AG04450 (cell line): ENCODE results near the gene THAP7. TPM values are rescaled to one million over a fixed set of nuclear protein-coding genes. Genes with fewer than 3 reads are reported as not detected.
"Not testable (repeated sequence)": the region's sequence is repeated elsewhere in the genome, so short reads cannot be mapped to it uniquely, and the experiment has no call there.

Experiments used
- CTCF ChIA-PET: fragments of 300-600, 350-600 bp; formaldehyde crosslinking; extraction: SDS; loops from one replicate; lab custom pipeline; 2022; ENCODE audit warnings: antibody characterized with exemption, inconsistent platforms; lab: Charles Lee
- POLR2A ChIA-PET: fragments of 350-600 bp; formaldehyde crosslinking; extraction: SDS; loops from one replicate; lab custom pipeline; 2021; ENCODE audit warnings: antibody characterized with exemption, inconsistent platforms; lab: Yijun Ruan, JAX
- DNase-seq: peaks from one replicate; pipeline ENCODE4 v3.0.0-alpha.2; 2011; ENCODE audit warnings: low read depth, low spot score
- H3K27ac ChIP-seq: one replicate; pipeline ENCODE4 v1.5.1; 2012; ENCODE audit warnings: low read depth, low read length, control low read depth
- H3K27me3 ChIP-seq: one replicate; pipeline ENCODE4 v1.6.0; 2012; ENCODE audit warnings: low read length; ENCODE audit not compliant: control insufficient read depth, insufficient read depth
- H3K4me3 ChIP-seq: 2 replicates; pipeline ENCODE4 v1.5.1; 2011; ENCODE audit warnings: mild to moderate bottlenecking, low read depth, low read length, control low read depth
- H3K9me3 ChIP-seq: 2 replicates; pipeline ENCODE4 v1.5.1; 2012; ENCODE audit warnings: low read length; ENCODE audit not compliant: control insufficient read depth, insufficient read depth
- polyA minus RNA-seq: library from RNA; depleted of rRNA, polyadenylated mRNA; stranded (reverse); fragments of >200 nt; gene quantifications from 2 replicates; pipeline ENCODE4 v1.2.3, GENCODE V29; 2011; rRNA and poly(A)+ RNA removed
- polyA plus RNA-seq: library from polyadenylated mRNA; depleted of rRNA; stranded (reverse); fragments of >200 nt; gene quantifications from 2 replicates; pipeline ENCODE4 v1.2.3, GENCODE V29; 2011; rRNA removed
- TF ChIP-seq, protein P1 (sequence below): IDR thresholded peaks from 2 replicates; pipeline ENCODE4 v1.5.1; 2011; ENCODE audit warnings: low read depth, low read length, control low read depth, inconsistent platforms

The THAP7 gene, protein sequence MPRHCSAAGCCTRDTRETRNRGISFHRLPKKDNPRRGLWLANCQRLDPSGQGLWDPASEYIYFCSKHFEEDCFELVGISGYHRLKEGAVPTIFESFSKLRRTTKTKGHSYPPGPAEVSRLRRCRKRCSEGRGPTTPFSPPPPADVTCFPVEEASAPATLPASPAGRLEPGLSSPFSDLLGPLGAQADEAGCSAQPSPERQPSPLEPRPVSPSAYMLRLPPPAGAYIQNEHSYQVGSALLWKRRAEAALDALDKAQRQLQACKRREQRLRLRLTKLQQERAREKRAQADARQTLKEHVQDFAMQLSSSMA
- polyA plus RNA-seq (12.5 and 15.1 TPM in 2 replicates), polyA minus RNA-seq (9.7 and 12.3 TPM in 2 replicates)

DNA sequence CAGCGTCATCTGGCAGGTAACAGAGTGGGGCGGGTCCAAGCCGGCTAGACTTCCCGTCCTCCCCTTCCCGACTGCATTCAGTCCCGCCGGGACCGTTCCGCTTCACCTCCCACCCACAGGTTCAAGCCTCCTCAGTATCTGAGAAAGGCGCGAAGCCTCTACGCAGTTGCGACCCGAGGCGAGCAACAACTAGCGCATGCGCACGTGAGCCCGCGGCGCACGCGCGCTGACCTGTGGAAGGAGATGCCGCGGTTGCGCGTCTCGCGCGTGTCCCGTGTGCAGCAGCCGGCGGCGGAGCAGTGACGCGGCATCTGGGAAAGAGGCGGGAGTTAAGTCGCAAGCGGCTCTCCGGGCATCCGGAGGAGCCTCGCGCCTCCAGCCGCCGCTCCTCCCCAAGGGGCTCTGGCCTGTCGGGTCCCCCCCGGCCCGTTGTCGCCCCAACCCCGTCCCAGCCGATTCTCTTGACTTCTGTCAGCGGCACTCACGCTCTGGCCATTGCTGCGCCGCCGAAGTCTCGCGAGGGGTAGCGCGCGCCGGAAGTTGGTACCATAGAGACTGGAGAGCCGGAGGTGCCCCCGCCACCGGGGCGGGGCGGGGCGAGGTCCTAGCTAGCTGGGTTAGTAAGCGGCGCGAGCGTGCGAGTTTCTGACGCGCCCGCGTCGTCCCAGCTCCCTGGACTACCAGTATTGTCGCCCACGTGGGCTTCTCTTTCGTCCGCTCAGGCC is at the start of gene THAP7:
THAP7 (minus strand) TSS at position 518 of the 725 bp plus-strand sequence; CDS start at position 311, 207 bp downstream.
- CTCF ChIA-PET: interaction anchor here (0.8 kb wide), 1 partner anchor 116 kb away, joined by 5 read pairs; no protein-coding TSS in a partner anchor
- no peaks in the 10 kb centered on the region; the same call in 1 of the 2 replicates for H3K9me3 ChIP-seq
- TF ChIP-seq, protein P1, sequence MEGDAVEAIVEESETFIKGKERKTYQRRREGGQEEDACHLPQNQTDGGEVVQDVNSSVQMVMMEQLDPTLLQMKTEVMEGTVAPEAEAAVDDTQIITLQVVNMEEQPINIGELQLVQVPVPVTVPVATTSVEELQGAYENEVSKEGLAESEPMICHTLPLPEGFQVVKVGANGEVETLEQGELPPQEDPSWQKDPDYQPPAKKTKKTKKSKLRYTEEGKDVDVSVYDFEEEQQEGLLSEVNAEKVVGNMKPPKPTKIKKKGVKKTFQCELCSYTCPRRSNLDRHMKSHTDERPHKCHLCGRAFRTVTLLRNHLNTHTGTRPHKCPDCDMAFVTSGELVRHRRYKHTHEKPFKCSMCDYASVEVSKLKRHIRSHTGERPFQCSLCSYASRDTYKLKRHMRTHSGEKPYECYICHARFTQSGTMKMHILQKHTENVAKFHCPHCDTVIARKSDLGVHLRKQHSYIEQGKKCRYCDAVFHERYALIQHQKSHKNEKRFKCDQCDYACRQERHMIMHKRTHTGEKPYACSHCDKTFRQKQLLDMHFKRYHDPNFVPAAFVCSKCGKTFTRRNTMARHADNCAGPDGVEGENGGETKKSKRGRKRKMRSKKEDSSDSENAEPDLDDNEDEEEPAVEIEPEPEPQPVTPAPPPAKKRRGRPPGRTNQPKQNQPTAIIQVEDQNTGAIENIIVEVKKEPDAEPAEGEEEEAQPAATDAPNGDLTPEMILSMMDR: no peak
- H3K27me3 ChIP-seq: no peaks in the 10 kb centered on the region
- H3K4me3 ChIP-seq: peak within 1 kb of the TSS; percentile 85
- POLR2A ChIA-PET: interaction anchor here (0.5 to 1.8 kb wide), 10 partner anchors 13 to 576 kb away, joined by 3 to 15 read pairs (median 4); partner anchors contain the start of genes LRRC74B, LZTR1 and P2RX6
- DNase-seq: peak; percentile 92
- peak within 1 kb of the TSS; percentile 99 for H3K27ac ChIP-seq

DNA sequence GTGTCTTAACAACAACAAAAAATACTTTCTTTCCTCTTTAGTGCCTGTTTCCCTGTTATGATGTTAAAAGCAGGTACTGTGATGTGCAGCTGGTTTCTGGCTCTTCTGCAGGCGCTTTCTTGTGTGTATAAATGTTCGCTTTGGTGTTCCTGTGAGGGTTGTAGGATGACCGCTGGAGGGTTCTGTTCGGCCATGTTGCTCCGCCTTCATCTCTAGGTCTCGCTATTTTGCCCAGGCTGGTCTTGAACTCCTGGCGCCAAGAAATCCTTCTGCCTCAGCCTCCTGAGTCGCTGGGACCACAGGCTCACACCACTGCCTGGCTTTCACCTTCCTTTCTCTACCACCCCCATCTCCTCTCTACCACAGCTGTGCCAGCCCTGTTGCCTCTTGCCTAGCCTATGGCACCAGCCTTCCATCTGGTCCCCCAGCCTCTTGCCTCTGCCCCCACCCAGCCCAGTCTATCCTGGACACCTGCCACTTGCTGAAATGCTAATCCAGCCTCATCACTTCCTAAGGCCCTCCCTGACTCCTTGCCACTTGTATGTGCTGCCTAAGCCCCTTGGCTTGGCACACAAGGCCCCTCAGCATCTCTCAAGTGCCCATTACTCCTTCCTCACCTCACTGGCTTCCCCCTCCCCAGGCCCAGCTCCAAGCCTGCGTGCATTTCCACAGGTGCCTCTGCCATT is 49.4 kb upstream of the THAP7 start:
- H3K27me3 ChIP-seq: peaks cover 6% of the 10 kb centered on the region

DNA sequence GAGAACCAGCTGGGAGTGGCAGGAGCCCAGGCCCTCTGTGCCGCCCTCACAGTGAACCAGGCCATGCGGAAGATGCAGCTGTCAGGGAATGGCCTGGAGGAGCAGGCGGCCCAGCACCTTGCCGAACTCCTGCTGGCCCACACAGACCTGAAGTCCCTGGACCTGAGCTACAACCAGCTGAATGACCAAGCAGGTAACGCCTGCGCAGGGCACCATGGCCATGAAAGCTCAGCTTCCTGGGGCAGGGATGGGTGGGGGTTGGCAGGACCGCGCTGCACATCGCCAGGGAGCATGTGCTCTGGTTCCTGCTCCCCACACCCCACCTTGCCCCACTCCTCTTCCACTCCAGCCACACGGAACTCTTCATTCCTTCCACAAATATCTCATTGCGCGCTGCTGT is 47.0 kb upstream of the THAP7 start:
- POLR2A ChIA-PET, H3K9me3 ChIP-seq, H3K27ac ChIP-seq, DNase-seq, CTCF ChIA-PET, H3K4me3 ChIP-seq, H3K27me3 ChIP-seq: not testable (repeated sequence)

More for the DNA sequence above, 49.4 kb upstream of the THAP7 start:
- POLR2A ChIA-PET: no interaction called here
- CTCF ChIA-PET: no interaction called here
- H3K4me3 ChIP-seq: no peak overlapping the region
- H3K9me3 ChIP-seq: no peaks in the 10 kb centered on the region
- no peak overlapping the region for H3K27ac ChIP-seq
- DNase-seq: no peak
- TF ChIP-seq, protein P1: no peak

DNA sequence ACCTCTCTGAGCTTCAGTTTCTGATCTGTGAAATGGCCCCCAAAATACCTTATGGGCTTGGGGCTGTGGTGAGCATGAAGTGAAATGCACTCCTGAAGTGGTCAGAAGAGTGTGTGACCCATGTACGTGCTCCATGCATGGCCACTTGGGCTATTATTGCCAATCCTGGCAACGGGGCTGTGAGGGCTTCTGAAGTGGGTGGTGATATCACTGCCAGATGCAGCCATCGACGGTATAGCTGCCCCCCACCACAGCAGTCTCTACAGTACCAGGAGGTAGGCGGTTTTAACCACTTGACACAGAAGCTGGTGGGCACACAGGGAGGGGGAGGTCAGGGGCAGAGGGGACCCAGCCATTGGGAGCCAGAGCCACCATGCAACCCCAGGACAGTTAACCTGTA is 46.5 kb upstream of the THAP7 start:
- H3K4me3 ChIP-seq, H3K27me3 ChIP-seq, H3K9me3 ChIP-seq, POLR2A ChIA-PET, DNase-seq, H3K27ac ChIP-seq: not testable (repeated sequence)
- CTCF ChIA-PET: interaction anchor here (0.5 kb wide), 1 partner anchor 86 kb away, joined by 8 read pairs; no protein-coding TSS in a partner anchor

DNA sequence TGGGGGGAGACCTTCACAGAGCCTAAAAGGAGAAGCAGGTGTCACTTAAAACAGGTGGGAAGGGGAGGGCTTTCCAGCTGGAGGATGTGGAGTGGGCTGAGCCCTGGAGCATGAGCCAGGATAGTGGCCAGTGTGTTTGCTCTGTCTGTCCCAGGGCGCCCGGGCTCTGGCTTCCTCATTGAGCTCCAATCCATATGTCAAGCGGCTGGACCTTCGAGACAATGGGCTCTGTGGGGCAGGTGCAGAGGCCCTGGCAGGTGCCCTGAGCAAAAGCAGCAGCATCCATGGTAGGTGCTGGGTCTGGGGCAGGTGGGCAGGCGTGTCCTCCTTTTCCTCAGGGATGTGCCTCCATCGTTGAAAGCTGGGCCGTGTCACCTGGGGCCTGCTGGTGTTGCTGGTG is 45.8 kb upstream of the THAP7 start:
- Histone ChIP-seq H3K4me3 (no peak overlapping the region), H3K27ac (no peak overlapping the region), H3K9me3 (no peaks in the 10 kb centered on the region), H3K27me3 (no peaks in the 10 kb centered on the region)
- CTCF ChIA-PET: interaction anchor here (0.5 kb wide), 1 partner anchor 86 kb away, joined by 8 read pairs; no protein-coding TSS in a partner anchor
- no peak for DNase-seq
- POLR2A ChIA-PET: no interaction called here
- TF ChIP-seq, protein P1: no peak
